Cardiac fibroblast (primary cell): ENCODE results near the gene LMO7.

Experiments
- DNase-seq, 2 donors: peaks; one replicate each; pipeline versions ENCODE4 v3.0.0 to v3.0.0-alpha.2; 2010; ENCODE audit warnings: low read depth in 2 of 2
- H3K4me3 ChIP-seq, 2 donors: replicated peaks in 1 of 2; 1 replicate in 1 of 2; 2 replicates in 1 of 2; pipeline ENCODE4 v1.5.1; 2011; ENCODE audit warnings: low read depth in 2 of 2, low read length in 2 of 2, mild to moderate bottlenecking in 2 of 2, moderate library complexity in 1 of 2
- CTCF ChIP-seq: IDR thresholded peaks from one replicate; pipeline ENCODE4 v1.5.1; 2011; ENCODE audit warnings: low read depth, mild to moderate bottlenecking, low read length, inconsistent platforms

Gene LMO7

GRCh38 chr13:75763512-75763911 lies 127.4 kb downstream of the LMO7 start:
- no peak for DNase-seq
- TF ChIP-seq CTCF: no peak
- H3K4me3 ChIP-seq: no peak overlapping the region

DNA sequence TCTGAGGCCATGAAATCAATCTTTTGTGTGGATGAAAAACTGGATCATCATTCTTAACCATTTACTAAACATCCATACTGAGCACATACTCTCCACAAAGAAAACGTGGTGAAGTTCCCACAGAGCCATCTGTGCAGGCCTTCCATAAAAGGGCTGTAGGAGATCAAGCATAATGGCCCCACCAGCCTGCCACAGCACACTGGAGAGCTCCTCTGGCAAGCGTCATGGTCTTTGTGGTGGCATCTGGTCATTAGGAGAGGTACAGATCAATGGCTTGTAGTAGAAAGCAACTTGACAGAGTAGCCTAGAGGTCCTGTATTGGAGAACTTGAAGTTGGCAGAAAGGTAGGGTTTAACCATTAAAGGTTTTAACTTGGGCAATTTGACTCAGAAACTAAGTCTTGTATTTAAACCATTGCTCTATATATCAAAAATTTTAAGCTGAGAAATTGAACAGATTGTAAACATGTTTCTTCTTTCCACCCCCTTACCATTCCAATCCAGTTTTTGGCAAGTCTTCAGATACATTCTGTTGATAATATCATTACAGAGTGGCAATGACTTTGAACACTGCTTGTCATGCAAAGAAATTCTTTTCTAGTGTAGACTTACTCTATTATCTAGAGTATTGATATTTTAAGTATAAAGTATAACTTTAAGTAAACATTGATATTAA lies 128.3 kb downstream of the LMO7 start:
- TF ChIP-seq CTCF: no peak
- no peak overlapping the region for H3K4me3 ChIP-seq
- no peak for DNase-seq

DNA sequence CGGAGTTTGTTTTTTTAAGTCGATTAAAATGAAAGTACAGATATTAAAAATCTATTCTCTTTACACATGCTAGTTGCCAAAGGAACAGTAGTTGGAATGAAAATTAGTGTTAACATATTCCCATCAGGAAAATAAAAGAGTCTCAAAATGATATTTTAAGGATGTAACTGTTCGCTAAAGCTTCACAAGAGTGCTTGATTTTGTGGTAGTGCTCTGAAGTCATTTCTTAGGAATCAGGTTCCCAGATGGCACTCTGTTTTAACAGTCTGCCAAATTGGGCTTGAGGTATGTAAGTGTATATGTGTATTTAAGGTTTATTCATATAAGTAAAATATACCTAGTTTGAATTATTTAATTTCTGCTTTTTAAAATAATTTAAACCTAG lies 128.8 kb downstream of the LMO7 start:
- no peak overlapping the region for H3K4me3 ChIP-seq
- TF ChIP-seq CTCF: no peak
- no peak for DNase-seq

DNA sequence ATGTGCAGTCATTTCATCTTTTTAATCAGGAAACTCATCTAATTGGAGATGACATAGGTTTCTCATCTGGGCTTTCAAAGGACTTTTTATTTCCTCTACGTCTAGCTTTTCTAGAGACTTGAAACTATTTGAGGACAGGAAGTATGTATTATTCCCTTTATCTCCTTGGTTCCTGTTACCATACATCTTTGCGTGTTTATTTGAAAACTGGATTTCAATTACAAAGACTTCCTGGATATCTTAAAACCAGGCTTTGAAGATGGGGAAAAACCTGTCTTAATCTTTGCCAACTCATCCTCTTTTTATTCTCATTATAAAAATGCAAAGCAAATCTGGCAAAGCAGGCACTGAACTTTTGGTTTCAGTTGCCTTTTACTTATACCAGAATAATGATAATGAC lies 130.5 kb downstream of the LMO7 start:
- no peak overlapping the region for H3K4me3 ChIP-seq
- no peak for DNase-seq
- no peak for TF ChIP-seq CTCF

- no peak for DNase-seq
- no peak overlapping the region for H3K4me3 ChIP-seq
- TF ChIP-seq CTCF: no peak
These were observed 133.2 kb downstream of the LMO7 start for GRCh38 chr13:75769141-75769905.

GRCh38 chr13:75770164-75770563 lies 134.0 kb downstream of the LMO7 start:
- DNase-seq: no peak
- no peak overlapping the region for H3K4me3 ChIP-seq
- TF ChIP-seq CTCF: no peak
